NCI-H82 treated with DMSO at 0.1 percent for 48 hours (cell line): ENCODE data around the gene SOX10.
"Not testable (repeated sequence)": the region's sequence is repeated elsewhere in the genome, so short reads cannot be mapped to it uniquely, and the experiment has no call there.

Experiments
- DNase-seq: peaks from one replicate; lab custom pipeline; 2025; ENCODE audit not compliant: unreplicated experiment; lab: John Stamatoyannopoulos, UW

Gene SOX10

DNA sequence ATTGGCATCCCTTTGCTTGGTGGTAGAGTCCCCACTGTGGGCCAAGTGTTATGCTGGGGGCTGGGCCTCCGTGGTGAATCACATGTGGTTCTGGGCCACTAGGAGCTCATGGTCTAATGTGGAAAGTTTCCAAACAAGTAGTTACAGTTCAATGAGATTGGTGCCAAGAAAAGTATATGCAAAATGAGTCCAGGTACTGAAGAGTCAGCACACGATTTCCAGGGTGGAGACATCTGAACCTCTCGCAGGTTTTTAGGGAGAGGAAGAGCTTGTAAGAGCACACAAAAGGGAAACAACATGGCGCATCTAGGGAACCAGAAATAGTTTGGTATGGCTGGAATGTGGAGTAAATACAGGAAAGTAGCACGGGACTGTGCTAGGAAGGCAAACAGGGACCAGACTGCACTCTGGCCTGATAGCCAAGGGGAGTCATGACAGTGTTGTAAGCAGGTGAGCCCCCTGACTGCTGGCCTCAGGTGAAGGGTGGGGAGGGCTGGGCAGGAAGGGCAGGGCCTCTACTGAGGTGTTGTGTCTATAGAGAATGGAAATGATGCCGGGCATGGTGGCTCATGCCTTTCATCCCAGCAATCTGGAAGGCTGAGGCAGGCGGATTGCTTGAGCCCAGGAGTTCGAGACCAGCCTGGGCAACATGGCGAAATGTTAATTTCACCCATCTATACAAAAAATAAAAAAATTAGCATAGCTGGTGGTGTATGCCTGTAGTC, 18.3 kb downstream of the SOX10 start:
- no peak for DNase-seq

DNA sequence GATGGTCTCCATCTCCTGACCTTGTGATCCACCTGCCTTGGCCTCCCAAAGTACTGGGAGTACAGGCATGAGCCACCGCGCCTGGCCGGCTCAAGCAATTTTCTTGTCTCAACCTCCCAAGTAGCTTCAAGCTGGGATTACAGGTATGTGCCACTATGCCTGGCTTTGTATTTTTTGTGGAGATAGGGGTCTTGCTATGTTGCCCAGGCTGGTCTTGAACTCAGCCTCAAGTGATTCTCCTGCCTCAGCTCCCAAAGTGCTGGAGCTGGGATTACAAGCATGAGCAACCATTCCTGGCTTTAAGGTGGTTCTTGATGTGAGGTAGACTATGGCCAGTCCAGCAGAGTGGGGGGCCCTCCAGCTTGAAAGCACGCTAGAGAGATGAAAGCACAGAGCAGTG, 23.3 kb downstream of the SOX10 start:
- DNase-seq = no peak

DNA sequence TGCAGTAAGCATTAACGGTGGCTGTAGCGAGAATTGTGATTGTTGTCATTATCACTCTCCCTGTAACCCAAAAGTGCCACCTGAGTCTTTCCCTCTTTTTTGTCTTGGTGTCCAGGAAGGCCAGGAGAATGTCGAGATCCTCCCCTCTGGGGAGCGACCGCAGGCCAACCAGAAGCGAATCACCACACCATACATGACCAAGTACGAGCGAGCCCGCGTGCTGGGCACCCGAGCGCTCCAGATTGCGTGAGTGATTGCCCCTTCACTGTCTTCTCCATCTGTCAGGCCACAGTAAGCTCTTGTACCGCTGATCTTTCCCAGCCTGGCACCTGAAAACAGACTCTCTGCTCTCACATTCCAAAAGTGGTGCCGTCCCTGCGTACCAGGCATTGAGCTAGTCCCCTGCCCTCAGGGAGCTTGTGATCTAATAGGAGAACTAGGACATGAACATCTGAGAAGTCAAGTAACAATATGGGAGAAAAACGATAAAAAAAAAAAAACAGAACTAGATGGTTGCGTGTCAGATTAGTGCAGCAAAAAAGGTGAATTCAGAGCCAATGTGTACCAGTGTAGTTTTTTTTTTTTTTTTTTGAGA, 25.0 kb downstream of the SOX10 start:
- DNase-seq = no peak

DNA sequence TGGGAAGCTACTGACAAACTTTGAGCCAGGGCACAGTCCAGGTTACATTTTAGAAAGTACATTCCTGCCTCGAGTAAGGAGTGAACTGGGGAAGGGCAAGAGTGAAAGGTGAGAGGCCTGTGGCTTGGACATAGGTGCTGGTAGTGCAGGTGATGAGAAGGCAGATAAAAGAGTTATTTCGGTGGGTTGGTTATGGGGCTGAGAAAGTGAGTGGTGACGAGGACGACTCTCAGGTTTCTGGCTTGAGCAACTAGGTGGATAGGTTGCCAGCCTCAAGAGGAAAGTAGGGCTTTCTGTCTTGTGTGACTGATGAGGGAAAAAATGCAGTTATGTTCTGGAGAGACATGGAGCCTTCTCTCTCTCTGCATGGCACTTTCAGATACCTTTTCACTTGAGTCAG, 27.1 kb downstream of the SOX10 start:
- no peak for DNase-seq

DNA sequence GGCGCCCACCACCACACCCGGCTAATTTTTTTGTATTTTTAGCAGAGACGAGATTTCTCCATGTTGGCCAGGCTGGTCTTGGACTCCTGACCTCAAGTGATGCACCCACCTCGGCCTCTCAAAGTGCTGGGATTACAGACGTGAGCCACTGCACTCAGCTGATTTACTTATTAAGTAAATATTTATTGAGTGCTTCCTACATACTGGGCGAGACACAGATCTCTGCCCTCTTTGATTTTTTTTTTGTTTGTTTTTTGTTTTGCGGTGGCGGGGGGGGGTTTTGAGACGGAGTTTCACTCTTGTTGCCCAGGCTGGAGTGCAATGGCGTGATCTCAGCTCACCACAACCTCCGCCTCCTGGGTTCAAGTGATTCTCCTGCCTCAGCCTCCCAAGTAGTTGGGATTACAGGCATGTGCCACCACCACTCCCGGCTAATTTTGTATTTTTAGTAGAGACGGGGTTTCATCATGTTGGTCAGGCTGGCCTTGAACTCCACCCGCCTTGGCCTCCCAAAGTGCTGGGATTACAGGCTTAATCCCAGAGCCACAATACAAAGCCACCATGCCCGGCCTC, 28.4 kb downstream of the SOX10 start:
- not testable (repeated sequence) for DNase-seq

DNA sequence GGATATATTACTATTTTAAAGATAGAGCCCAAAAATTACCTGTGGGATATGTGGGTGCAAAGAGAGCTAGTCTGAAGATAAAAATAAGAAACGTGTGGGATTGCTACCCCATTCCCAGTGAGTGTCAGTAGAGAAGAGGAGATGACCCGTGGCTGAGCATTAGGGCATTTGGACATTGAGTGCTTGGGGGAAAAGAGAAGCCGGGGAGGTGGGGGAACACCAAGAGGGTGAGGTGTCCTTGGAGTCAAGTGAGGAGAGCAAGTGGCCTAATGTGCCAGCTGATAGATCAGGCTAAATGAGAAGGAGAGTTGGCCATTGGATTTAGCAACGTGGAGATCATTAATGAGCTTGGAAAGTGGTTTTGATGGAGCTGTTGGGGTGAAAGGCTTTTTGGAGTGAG, 29.7 kb downstream of the SOX10 start:
- DNase-seq = no peak

DNA sequence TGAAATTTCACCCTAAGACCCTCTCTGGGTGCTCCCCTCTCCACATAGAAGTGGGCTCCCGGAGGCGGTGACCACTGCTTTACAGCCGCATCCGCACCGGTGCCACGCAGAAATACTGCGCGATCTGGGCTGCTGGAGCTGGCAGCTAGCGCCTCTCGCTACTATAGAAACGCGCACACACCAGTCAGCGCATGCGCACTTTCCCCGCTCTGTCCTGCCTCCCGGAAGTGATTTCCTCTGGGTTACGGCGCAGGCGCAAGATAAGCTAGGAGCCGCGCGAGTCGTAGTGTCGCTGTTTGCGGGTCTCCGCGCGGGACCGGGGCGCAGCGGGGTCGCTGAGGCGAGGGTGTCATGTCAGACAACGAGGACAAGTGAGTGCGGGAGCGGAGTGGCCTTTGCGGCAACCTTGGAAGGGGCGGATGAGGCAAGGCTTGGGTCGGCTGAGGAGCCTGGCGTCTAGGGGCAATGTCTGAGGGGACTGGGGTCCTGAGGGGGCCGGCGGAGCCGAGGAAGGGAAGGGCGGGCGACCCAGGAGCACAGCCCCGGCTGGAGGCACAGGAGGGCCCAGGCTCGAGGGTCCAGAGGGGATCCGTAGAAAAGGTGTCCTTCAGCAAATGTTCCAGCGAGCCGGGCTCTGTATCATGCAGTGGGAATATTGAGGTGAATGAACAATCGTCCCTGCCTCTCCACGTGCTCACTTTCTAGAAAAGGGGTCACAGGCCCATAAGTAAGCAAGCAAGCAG, 30.7 kb downstream of the SOX10 start, which contains the start of the genes C22orf23 and POLR2F:
TSS of gene C22orf23 (minus strand) at position 165 of the 743 bp plus-strand sequence. CDS start 452 bp downstream, outside the sequence.
TSS of gene POLR2F (plus strand) at position 263 of the 743 bp plus-strand sequence. CDS start at position 352, 89 bp downstream.
- DNase-seq = peak; percentile 89

DNA sequence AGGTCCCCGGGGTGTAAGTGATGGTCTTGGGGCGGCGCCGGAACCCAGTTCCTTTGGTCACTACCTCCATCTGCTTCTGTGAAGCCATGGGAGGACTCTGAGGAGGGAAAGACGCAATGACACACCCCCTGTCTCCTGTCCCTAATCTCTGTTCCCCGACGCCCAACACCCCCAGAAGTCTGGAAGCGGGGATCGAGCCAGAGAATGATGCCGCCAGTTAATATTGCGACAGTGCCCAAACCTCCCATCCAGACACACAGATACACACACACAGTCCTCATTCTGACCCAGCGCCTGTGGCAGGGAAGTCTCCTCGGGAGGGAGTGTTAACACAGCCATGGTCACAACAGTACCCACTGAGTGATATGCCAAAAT, 31.3 kb downstream of the SOX10 start:
- no peak for DNase-seq

DNA sequence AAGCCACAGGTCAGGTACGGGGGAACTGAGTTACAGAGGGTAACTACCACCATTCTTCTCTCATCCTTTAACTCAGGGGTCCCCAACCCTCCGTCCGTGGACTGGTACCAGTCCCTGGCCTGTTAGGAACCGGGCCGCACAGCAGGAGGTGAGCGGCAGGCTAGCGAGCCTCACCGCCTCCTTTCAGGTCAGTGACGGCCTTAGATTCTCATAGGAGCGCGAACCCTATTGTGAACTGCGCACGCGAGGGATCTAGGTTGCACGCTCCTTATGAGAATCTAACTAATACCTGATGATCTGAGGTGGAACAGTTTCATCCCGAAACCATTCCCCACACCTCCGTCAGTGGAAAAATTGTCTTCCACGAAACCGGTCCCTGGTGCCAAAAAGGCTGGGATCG, 31.7 kb downstream of the SOX10 start:
- not testable (repeated sequence) for DNase-seq

DNA sequence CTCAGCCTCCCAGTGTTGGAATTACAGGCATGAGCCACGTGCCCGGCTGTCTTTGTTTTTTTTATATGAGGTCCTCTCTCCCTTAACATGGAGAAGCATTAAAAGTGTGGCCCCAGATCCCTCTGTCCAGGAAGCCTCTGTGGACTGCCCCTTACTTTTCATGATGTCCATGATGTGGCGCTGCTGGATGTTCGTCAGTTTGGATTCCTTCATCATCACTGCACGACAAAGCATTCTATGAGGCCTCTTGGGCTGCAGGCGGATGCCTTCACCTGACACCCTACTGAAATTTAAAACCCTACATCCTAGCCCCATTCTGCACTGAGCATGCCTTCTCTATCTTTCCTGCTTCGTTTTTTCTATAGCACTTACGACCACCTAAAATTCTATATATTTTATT, 33.0 kb downstream of the SOX10 start:
- no peak for DNase-seq

DNA sequence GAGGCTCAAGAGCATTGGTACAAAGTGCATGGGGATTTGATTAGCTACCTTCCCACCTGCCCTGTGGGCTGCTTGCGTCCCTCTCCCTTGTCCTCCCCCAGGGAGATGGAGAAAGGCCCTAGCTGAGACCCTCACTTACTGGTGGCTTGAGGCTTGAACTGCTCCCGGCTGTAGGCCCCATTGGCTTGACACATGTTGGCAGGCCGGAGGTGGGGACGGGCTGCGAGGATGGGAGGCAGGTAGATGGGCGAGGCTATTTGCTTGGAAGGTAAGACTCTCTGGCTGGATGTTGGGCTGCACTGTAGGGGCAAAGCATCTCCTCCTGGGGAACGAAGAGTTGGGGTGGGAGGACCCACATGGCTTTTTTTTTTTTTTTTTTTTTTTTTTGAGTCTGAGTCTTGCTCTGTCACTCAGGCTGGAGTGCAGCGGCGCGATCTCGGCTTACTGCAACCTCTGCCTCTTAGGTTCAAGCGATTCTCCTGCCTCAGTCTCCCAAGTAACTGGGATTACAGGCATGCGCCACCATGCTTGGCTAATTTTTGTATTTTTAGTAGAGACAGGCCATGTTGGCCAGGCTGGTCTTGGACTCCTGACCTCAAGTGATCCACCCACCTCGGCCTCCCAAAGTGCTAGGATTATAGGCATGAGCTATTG, 37.1 kb downstream of the SOX10 start:
- DNase-seq = not testable (repeated sequence)

DNA sequence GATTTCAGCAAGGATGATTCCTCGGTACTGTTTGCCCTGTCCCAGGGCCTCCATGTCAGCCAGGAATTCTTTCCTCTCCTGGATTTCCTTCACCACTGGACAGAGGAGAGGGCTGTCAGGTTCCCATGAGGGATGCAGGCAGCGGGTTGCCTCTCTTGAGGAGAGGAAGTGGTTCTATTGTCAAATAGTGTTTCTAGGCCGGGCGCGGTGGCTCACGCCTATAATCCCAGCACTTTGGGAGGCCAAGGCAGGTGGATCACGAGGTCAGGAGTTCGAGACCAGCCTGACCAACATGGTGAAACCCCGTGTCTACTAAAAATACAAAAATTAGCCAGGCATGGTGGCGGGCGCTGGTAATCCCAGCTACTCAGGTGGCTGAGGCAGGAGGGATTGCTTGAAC, 39.9 kb downstream of the SOX10 start:
- not testable (repeated sequence) for DNase-seq

DNA sequence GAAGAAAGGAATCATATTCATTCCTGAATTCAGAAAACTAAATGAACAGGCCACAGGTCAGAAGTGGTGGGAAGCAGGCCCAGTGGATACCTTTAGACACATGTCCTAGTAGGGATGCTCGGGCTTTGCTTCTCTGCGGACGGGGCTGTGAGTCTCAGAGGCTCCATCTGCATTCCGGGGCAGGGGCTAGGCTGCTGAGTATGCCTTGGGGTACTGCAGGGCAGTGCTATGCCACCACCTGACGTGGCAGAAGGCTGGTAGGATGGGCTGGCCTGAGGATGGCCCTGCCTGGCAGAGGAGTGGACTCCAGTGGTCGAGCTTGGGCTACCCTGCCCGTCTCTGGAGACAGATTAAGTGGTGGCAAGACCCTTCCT, 40.5 kb downstream of the SOX10 start:
- DNase-seq = no peak

DNA sequence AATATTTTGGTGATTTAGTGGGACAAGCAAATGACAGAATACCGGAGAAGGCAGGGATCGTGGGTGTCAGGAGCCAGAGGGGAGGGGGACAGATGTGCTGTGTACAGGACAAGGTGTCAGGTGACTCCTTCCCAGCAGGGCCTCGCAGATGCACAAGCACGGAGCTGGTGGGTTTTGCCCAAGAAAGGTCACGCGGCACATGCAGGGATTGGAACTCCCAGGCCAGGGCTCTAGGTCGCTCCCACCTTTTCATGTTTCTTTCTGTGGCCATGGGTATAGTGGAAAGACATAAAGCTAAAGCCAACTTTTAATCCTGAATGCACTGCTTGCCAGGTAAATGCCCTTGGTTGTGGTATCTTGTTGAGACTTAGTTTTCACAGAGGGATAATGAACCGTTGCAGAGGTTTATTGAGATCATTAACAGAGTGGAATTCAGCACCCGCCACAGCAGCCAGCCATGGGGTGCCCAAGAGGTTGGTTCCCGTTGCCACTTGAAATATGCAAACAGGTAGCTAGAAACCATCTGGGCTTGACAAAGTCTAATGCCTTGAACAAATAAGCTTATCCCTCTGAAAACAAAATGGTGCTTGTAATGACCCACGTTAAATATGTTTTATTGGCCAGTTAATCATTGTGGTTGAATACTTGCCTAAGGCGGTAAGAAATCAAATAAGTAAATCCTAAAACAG, 41.1 kb downstream of the SOX10 start:
- no peak for DNase-seq

DNA sequence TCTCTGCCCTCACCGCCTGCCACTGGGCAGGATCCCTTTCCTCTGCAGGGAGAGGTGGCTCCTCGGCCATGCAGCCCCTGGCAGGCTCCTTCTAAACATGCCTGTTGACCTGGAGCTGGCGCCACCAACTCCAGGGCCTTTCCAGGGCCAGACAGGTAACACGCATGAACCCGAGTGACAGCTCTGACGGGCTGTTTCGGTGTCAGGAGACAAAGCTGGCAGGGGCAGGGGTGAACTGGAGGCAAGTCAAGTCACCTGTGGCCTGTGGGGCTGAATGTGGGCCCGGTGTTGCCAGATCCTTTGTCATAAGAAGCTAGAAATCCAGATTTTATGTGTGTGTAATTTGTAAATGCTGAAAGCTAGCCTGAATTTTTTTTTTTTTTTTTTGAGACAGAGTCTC, 42.2 kb downstream of the SOX10 start:
- DNase-seq = no peak

DNA sequence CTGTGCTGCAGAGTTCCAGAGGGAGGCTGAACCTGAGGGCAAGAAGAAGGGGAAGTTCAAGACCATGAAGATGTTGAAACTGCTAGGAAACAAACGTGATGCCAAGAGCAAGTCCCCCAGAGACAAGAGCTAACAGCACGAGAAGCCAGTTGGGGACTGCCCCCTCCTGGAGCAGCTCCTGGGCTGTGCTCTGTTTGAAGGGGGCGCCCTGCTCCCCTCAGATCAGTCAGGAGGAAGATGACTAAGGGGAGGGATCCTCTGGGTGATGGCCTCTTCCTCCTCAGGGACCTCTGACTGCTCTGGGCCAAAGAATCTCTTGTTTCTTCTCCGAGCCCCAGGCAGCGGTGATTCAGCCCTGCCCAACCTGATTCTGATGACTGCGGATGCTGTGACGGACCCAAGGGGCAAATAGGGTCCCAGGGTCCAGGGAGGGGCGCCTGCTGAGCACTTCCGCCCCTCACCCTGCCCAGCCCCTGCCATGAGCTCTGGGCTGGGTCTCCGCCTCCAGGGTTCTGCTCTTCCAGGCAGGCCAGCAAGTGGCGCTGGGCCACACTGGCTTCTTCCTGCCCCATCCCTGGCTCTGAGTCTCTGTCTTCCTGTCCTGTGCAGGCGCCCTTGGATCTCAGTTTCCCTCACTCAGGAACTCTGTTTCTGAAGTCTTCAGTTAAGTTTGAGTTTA, 43.5 kb downstream of the SOX10 start:
- no peak for DNase-seq

DNA sequence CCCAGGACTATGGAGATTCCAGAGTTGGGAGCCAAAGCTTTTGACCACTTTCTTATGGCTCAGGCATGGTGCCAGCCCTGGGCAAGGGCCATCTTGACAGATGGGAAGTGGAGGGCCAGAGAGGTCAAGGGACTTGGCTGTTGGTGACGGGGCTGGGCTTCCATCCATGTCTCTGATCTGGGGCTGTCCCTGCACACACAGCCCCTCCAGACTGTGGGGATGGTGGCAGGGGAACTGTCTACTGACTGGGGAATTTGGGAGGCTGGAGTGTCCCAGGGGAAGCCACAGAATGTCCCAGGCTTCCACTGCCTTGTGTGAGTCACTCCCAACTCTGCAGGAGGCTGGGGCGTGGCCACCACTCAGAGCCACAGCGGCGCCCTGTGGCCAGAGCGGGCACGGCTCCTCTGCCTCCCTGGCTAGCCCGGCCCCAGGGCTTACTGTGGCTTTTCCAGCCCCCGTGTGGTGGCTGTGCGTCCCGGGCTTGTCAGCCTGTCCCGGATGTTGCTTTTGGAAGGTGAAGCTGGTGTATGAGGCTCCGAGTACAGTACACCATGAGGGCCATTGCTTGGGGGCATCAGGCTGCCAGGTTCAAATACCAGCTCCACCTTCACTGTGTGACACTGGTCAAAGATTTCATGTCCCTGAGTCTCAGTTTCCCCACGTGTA, 50.5 kb downstream of the SOX10 start:
- DNase-seq = peak; percentile 5

DNA sequence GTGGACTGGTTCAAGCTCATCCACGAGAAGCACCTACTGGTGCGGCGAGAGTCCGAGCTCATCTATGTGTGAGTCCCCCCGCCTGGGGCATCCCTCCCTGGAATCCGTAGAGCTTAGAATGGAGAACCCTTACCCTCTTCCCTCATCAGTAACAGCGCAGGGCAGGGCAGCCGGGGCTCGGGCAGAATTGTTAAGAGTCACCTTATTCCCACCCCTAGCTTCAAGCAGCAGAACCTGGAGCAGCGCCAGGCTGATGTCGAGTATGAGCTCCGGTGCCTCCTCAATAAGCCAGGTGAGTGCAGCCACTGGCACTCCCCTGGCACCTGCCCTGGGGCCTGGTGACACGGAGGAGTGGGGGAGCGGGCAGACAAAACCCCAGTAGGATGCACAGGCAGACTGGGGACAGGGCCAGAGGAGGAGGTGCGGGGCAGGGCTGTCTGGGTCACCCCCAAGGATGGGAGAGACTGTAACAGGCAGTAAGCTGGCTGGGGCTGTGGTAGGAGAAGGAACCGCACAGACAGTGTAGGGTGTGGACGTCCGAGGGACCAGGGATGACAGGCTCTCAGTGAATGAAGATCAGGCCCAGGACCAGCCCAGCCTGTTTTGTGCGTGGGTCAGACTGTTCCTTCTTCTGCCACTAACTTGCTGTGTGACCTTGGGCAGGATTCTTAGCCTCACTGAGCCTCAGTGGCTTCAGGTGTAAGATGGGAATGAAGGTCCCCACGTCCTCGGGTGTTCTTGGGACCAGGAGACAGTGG, 51.4 kb downstream of the SOX10 start:
- no peak for DNase-seq

DNA sequence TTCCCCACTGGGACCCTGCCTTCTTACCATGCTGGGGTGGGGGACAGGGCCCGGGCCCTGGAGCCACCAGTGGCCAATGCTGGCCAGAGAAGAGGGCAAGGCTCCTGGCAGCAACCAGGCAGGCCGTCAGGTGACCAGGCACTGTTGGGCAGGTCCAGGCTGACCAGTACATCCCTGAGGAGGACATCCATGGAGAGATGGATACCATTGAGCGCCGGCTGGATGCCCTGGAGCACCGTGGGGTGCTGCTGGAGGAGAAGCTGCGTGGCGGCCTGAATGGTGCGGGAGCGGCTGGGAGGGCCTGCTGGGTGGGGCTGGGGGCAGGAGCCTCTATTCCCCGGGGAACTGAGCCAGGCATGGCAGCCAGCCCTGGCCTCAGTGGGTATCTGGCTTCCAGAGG, 52.0 kb downstream of the SOX10 start:
- no peak for DNase-seq
